Measurements from ENCODE around the gene KIAA0319L.

DNA sequence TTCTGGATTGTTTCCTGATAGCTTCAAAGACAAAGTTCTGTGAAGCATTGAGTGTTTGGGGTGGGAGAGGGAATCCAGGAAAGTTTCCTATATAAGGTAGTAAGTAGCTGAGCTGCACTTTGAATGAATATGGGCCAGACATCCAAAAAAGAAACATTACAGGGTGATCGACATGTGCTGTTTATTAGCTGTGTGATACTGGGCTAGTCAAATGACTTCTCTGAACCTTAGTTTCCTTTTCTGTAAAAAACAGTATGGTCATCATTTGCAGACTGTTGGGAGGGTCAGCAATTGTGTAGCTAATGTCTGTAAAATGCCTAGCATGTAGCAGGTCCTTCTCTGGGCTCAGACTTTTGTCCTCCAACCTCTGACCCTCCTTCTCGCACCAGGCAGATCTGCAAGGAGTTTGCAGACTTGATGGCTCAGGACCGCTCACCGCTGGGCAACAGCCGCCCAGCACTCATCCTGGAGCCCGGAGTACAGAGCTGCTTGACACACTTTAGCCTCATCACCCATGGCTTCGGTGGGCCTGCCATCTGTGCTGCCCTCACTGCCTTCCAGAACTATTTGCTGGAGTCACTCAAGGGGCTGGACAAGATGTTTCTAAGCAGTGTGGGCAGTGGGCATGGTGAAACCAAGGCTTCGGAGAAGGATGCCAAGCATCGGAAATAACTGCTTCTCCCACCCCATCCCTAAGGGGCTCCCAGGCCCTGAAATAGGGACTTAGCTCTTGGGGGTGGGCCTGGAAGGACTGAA is 37.0 kb upstream of the KIAA0319L start:
- TF ChIP-seq POLR2A (IDR thresholded peaks at IDR 0.05) (no peak), CTCF (IDR thresholded peaks at IDR 0.05) (no peak)
